ENCODE results near the gene CRYBB2.
"Not testable (repeated sequence)": the region's sequence is repeated elsewhere in the genome, so short reads cannot be mapped to it uniquely, and the experiment has no call there.

- TF ChIP-seq CTCF (IDR thresholded peaks at IDR 0.05 in 2 of 3, conservative IDR thresholded peaks at IDR 0.05 in 1 of 3; ENCODE audit: borderline replicate concordance in 1 of 3, insufficient read depth in 1 of 3, low read depth in 2 of 3, low read length in 2 of 3); POLR2AphosphoS5 (IDR thresholded peaks at IDR 0.05; ENCODE audit: low read depth, low read length); EZH2 (IDR thresholded peaks at IDR 0.05); EGR1 (IDR thresholded peaks at IDR 0.05; ENCODE audit: low read depth); POLR2A (IDR thresholded peaks at IDR 0.05; ENCODE audit: borderline replicate concordance, extremely low read depth, insufficient read depth, insufficient read length); RAD21 (IDR thresholded peaks at IDR 0.05; ENCODE audit: low read depth); TCF7L2 (IDR thresholded peaks at IDR 0.05; ENCODE audit: borderline replicate concordance, extremely low read depth, insufficient read depth, insufficient read length); SIN3A (IDR thresholded peaks at IDR 0.05; ENCODE audit: low read depth); YY1 (IDR thresholded peaks at IDR 0.05; ENCODE audit: extremely low read depth, insufficient replicate concordance, low read depth, low read length); SP1 (IDR thresholded peaks at IDR 0.05; ENCODE audit: low read depth): not testable (repeated sequence)
Measured at GRCh38 chr22:25178348-25178747, 41.1 kb upstream of the CRYBB2 start.
